Hepatocyte (in vitro differentiated cells): ENCODE measurements around the gene ACSL3. TPM values are rescaled to one million over a fixed set of nuclear protein-coding genes. Genes with fewer than 3 reads are reported as not detected.

ENCODE experiments used
- DNase-seq: peaks from one replicate; pipeline ENCODE4 v3.0.0-alpha.2; 2016; ENCODE audit warnings: low spot score
- H2AFZ ChIP-seq: fragments of 200-600 bp; sonication (generic); 2 replicates; pipeline ENCODE4 v1.6.0; 2016; ENCODE audit warnings: antibody characterized with exemption, mild to moderate bottlenecking
- H3K27ac ChIP-seq: fragments of 200-600 bp; sonication (generic); 2 replicates; pipeline ENCODE4 v1.5.1; 2016; ENCODE audit warnings: mild to moderate bottlenecking
- H3K27me3 ChIP-seq: fragments of 200-600 bp; sonication (generic); 2 replicates; pipeline ENCODE4 v1.6.1; 2016
- H3K36me3 ChIP-seq: fragments of 200-600 bp; sonication (generic); replicated peaks from 2 replicates; pipeline ENCODE4 v1.5.1; 2016; ENCODE audit warnings: low read depth; ENCODE audit not compliant: insufficient read depth
- H3K4me1 ChIP-seq: fragments of 200-600 bp; sonication (generic); 2 replicates; pipeline ENCODE4 v1.5.1; 2016; ENCODE audit warnings: mild to moderate bottlenecking, moderate library complexity; ENCODE audit not compliant: insufficient read depth
- H3K4me2 ChIP-seq: fragments of 200-600 bp; sonication (generic); 2 replicates; pipeline ENCODE4 v1.6.0; 2016
- H3K4me3 ChIP-seq: fragments of 200-600 bp; sonication (generic); 2 replicates; pipeline ENCODE4 v1.5.1; 2016; ENCODE audit warnings: mild to moderate bottlenecking
- H3K79me2 ChIP-seq: fragments of 200-600 bp; sonication (generic); 2 replicates; pipeline ENCODE4 v1.6.0; 2017; ENCODE audit warnings: mild to moderate bottlenecking
- H3K9me2 ChIP-seq: fragments of 200-600 bp; sonication (generic); replicated peaks from 2 replicates; pipeline ENCODE4 v1.6.0; 2017; ENCODE audit warnings: mild to moderate bottlenecking; ENCODE audit not compliant: insufficient read depth
- H3K9me3 ChIP-seq: fragments of 200-600 bp; sonication (generic); 2 replicates; pipeline ENCODE4 v1.5.1; 2016; ENCODE audit warnings: low read depth, mild to moderate bottlenecking
- H4K20me1 ChIP-seq: fragments of 200-600 bp; sonication (generic); 2 replicates; pipeline ENCODE4 v1.6.0; 2016; ENCODE audit warnings: mild to moderate bottlenecking; ENCODE audit not compliant: insufficient read depth, poor library complexity, severe bottlenecking
- EZH2 ChIP-seq: fragments of 200-600 bp; sonication (generic); IDR thresholded peaks from 2 replicates; pipeline ENCODE4 v1.6.1; 2016; ENCODE audit warnings: antibody characterized with exemption, mild to moderate bottlenecking, borderline replicate concordance
- EZH2phosphoT487 ChIP-seq: fragments of 200-600 bp; sonication (generic); IDR thresholded peaks from one replicate; pipeline ENCODE4 v1.6.1; 2018; ENCODE audit warnings: antibody characterized with exemption, mild to moderate bottlenecking, low read depth, moderate library complexity; ENCODE audit not compliant: unreplicated experiment, severe bottlenecking
- WGBS: methylation state at CpG from one replicate; pipeline ENCODE4 v1.1.6; 2016; ENCODE audit warnings: low lambda C conversion rate; ENCODE audit errors: missing lambda C conversion rate; 5-methylcytosine and 5-hydroxymethylcytosine counted together
- polyA plus RNA-seq: library from polyadenylated mRNA; unstranded; fragments of >200 nt; fragmentation: Nextera tagmentation; extraction: Ambion mirVana; gene quantifications from 2 replicates; pipeline ENCODE4 v1.2.1, GENCODE V29; 2016
- total RNA-seq: library from RNA; depleted of rRNA; stranded (reverse); fragments of >200 nt; gene quantifications from 2 replicates; pipeline ENCODE4 v1.2.3, GENCODE V29; 2014
- TF ChIP-seq, protein P1 (sequence below): fragments of 200-600 bp; sonication (generic); IDR thresholded peaks from 2 replicates; pipeline ENCODE4 v1.5.1; 2016; ENCODE audit warnings: antibody characterized with exemption, mild to moderate bottlenecking; ENCODE audit not compliant: poor library complexity

The ACSL3 gene
- total and polyA plus RNA-seq, 2 experiments from 2014 or later = 82.1 to 133 TPM

DNA sequence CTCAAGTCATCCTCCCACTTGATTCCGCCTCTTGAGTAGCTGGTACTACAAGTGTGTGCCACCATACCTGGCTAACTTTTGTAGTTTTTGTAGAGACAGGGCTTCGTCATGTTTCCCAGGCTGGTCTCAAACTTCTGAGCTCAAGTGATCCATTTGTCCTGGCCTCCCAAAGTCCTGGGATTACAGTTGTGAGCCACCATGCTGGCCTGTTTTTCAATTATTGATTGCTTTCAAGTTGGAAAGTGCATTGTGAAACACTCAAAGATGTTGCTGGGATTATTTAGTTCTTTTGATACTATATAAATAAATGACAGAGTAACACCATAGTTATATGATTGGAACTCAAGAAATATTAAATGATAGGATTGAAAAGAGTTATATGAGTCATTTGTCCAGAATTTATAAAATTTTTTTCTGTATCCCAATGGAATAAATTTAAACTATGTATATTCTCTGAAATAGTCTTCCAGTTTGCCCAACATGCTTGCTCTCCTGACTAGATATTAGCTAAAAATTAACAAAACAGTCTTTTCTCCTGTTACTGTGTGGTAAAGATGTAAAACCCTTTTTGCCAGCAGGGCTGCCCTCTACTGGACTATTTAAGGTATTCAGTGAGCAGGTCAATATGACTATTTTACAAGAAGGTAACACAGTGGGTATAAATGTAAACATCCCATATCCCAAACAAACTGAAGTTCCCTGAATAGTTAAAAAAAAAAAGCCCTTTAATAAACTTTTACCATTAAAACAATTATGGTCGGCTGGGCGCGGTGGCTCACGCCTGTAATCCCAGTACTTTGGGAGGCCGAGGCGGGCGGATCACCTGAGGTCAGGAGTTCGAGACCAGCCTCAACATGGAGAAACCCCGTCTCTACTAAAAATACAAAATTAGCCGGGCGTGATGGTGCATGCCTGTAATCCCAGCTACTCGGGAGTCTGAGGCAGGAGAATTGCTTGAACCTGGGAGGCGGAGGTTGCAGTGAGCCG lies 42.7 kb downstream of the ACSL3 start:
- no peak overlapping the region for H3K27ac ChIP-seq
- DNase-seq = peak; percentile 68

DNA sequence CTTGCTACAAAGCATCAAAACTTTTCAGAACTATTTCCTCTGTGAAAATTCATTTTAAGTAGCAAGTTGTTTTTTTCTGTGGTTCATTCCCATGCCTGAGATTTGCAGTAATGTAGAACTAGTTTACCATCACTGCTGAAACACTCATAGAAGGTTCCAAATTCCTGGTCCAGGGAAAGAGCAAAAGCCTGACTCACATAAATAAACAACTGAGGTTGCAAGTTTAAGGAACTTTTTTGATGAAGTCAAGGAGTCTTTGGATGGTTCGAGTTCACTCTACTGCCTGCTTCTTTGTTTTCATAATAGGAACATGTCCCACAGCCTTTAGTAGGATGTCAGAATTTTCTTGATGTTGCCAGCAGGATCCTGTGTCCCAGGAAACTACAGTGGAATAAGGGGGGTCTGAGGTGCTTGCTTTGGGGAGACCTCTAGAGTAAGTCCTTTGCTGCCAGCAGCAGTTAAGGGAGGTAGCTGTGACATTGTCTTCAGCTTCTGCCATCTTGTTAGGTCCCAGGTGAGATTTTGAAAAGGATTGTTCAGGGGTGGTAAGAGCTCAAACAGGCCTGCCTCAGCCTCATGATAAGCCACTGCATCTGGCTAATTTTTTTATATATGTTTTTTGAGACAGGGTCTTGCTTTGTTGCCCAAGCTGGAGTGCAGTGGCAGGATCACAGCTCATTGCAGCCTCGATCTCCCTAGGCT lies 43.9 kb downstream of the ACSL3 start:
- no peaks in the 10 kb centered on the region for H3K9me3 ChIP-seq
- H2AFZ ChIP-seq = no peak overlapping the region
- peaks cover 90% of the 10 kb centered on the region for H3K79me2 ChIP-seq
- H3K27me3 ChIP-seq = no peaks in the 10 kb centered on the region
- peaks cover 5% of the 10 kb centered on the region for H3K4me1 ChIP-seq
- no peaks in the 10 kb centered on the region for H3K9me2 ChIP-seq
- no peak overlapping the region for H3K27ac ChIP-seq
- whole genome bisulfite sequencing = 88% methylated on average over 2 of the region's 2 CpGs
- H3K4me3 ChIP-seq = no peak overlapping the region
- TF ChIP-seq, protein P1, sequence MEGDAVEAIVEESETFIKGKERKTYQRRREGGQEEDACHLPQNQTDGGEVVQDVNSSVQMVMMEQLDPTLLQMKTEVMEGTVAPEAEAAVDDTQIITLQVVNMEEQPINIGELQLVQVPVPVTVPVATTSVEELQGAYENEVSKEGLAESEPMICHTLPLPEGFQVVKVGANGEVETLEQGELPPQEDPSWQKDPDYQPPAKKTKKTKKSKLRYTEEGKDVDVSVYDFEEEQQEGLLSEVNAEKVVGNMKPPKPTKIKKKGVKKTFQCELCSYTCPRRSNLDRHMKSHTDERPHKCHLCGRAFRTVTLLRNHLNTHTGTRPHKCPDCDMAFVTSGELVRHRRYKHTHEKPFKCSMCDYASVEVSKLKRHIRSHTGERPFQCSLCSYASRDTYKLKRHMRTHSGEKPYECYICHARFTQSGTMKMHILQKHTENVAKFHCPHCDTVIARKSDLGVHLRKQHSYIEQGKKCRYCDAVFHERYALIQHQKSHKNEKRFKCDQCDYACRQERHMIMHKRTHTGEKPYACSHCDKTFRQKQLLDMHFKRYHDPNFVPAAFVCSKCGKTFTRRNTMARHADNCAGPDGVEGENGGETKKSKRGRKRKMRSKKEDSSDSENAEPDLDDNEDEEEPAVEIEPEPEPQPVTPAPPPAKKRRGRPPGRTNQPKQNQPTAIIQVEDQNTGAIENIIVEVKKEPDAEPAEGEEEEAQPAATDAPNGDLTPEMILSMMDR = no peak
- TF ChIP-seq EZH2phosphoT487 (no peak), EZH2 (no peak)
- no peaks in the 10 kb centered on the region for H3K36me3 ChIP-seq
- H3K4me2 ChIP-seq = no peak overlapping the region
- no peak for DNase-seq
- peaks cover 58% of the 10 kb centered on the region for H4K20me1 ChIP-seq

More for the DNA sequence above, 42.7 kb downstream of the ACSL3 start:
- no peaks in the 10 kb centered on the region for H3K9me2 ChIP-seq
- H3K4me2 ChIP-seq = no peak overlapping the region
- TF ChIP-seq EZH2phosphoT487 = no peak
- TF ChIP-seq EZH2 = no peak
- TF ChIP-seq, protein P1 = peak; percentile 72
- peaks cover 91% of the 10 kb centered on the region for H3K79me2 ChIP-seq
- H3K27me3 ChIP-seq = no peaks in the 10 kb centered on the region
- H3K9me3 ChIP-seq = no peaks in the 10 kb centered on the region
- WGBS = 94% methylated on average over 16 of the region's 16 CpGs
- no peak overlapping the region for H3K4me3 ChIP-seq
- H3K36me3 ChIP-seq = no peaks in the 10 kb centered on the region
- H3K4me1 ChIP-seq = peaks cover 5% of the 10 kb centered on the region
- peaks cover 59% of the 10 kb centered on the region for H4K20me1 ChIP-seq
- H2AFZ ChIP-seq = no peak overlapping the region

DNA sequence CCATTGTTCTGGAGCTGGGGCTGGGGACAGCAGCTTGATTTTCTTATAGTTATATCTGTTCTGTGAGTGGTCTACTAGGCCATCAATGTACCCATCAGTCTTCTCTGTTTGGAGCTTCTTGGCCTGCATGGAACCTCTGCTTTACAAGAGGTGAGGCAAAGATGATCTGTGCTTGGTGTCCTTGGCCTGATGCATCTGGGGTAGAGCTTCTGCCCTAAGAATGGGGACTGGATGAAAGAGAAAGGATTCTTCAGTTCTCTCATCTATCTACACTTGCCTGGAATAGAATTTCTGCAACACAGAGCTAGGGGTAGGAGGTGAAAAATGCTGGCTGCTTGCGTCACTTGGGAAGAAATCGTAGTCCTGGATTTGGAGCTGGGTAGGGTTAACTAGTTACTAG lies 46.2 kb downstream of the ACSL3 start:
- no peak overlapping the region for H3K4me3 ChIP-seq
- no peaks in the 10 kb centered on the region for H3K9me3 ChIP-seq
- H3K36me3 ChIP-seq = no peaks in the 10 kb centered on the region
- H3K4me2 ChIP-seq = no peak overlapping the region
- 100% methylated on average over 2 of the region's 2 CpGs for WGBS
- no peak overlapping the region for H3K27ac ChIP-seq
- no peaks in the 10 kb centered on the region for H3K9me2 ChIP-seq
- H2AFZ ChIP-seq = no peak overlapping the region
- H3K4me1 ChIP-seq = no peaks in the 10 kb centered on the region
- H4K20me1 ChIP-seq = peaks cover 53% of the 10 kb centered on the region
- peaks cover 90% of the 10 kb centered on the region for H3K79me2 ChIP-seq
- no peak for TF ChIP-seq EZH2
- no peak for TF ChIP-seq EZH2phosphoT487
- TF ChIP-seq, protein P1 = no peak
- no peaks in the 10 kb centered on the region for H3K27me3 ChIP-seq
- DNase-seq = no peak
